ENCODE data around the gene SLC6A5.

The SLC6A5 gene

GRCh38 chr11:20592741-20593140 is 6.7 kb upstream of the SLC6A5 start:
- H3K4me2 ChIP-seq (ENCODE audit: insufficient read depth, low read length), result no peak overlapping the region
- no peak overlapping the region for H3K4me3 ChIP-seq (ENCODE audit: low read depth in 1 of 2, low read length in 2 of 2)
- peaks cover 5% of the 10 kb centered on the region for H3K9me3 ChIP-seq (ENCODE audit: insufficient read depth, low read length, severe bottlenecking)
- H3K27ac ChIP-seq (ENCODE audit: low read length), result no peak overlapping the region
- H3K27me3 ChIP-seq (ENCODE audit: insufficient read depth, low read length, poor library complexity), result no peaks in the 10 kb centered on the region
- no peak overlapping the region for H3K9ac ChIP-seq (ENCODE audit: low read depth, low read length)
- no peaks in the 10 kb centered on the region for H4K20me1 ChIP-seq (ENCODE audit: insufficient read depth, low read length)
- H3K36me3 ChIP-seq (ENCODE audit: insufficient read depth, low read length), result no peaks in the 10 kb centered on the region
- DNase-seq, result no peak
- no peak for ATAC-seq (ENCODE audit: insufficient read depth, low read depth)
- H2AFZ ChIP-seq (ENCODE audit: low read depth, low read length), result no peak overlapping the region
- no peaks in the 10 kb centered on the region for H3K79me2 ChIP-seq (ENCODE audit: insufficient read depth, low read length)
- no peaks in the 10 kb centered on the region for H3K4me1 ChIP-seq (ENCODE audit: insufficient read depth, low read length)
- TF ChIP-seq CTCF (IDR thresholded peaks at IDR 0.05; ENCODE audit: borderline replicate concordance, extremely low read depth, low read length, poor library complexity, severe bottlenecking) (no peak), EZH2 (IDR thresholded peaks at IDR 0.05; ENCODE audit: borderline replicate concordance, low read depth, low read length, severe bottlenecking) (no peak)

GRCh38 chr11:20594274-20595061 is 4.9 kb upstream of the SLC6A5 start:
- Histone ChIP-seq H3K9ac (ENCODE audit: low read depth, low read length) (no peak overlapping the region), H3K4me3 (ENCODE audit: low read depth in 1 of 2, low read length in 2 of 2) (no peak overlapping the region), H3K36me3 (ENCODE audit: insufficient read depth, low read length) (no peaks in the 10 kb centered on the region), H3K4me2 (ENCODE audit: insufficient read depth, low read length) (no peak overlapping the region), H2AFZ (ENCODE audit: low read depth, low read length) (no peak overlapping the region), H3K79me2 (ENCODE audit: insufficient read depth, low read length) (no peaks in the 10 kb centered on the region), H3K4me1 (ENCODE audit: insufficient read depth, low read length) (no peaks in the 10 kb centered on the region), H3K9me3 (ENCODE audit: insufficient read depth, low read length, severe bottlenecking) (peaks cover 5% of the 10 kb centered on the region), H4K20me1 (ENCODE audit: insufficient read depth, low read length) (no peaks in the 10 kb centered on the region), H3K27ac (ENCODE audit: low read length) (no peak overlapping the region), H3K27me3 (ENCODE audit: insufficient read depth, low read length, poor library complexity) (no peaks in the 10 kb centered on the region)
- DNase-seq (no peak), ATAC-seq (ENCODE audit: insufficient read depth, low read depth) (no peak)
- TF ChIP-seq CTCF (IDR thresholded peaks at IDR 0.05; ENCODE audit: borderline replicate concordance, extremely low read depth, low read length, poor library complexity, severe bottlenecking) (no peak), EZH2 (IDR thresholded peaks at IDR 0.05; ENCODE audit: borderline replicate concordance, low read depth, low read length, severe bottlenecking) (no peak)

GRCh38 chr11:20595101-20595500 is 4.3 kb upstream of the SLC6A5 start:
- Histone ChIP-seq H3K4me2 (ENCODE audit: insufficient read depth, low read length) (no peak overlapping the region), H3K79me2 (ENCODE audit: insufficient read depth, low read length) (no peaks in the 10 kb centered on the region), H2AFZ (ENCODE audit: low read depth, low read length) (no peak overlapping the region), H3K9ac (ENCODE audit: low read depth, low read length) (no peak overlapping the region), H3K27me3 (ENCODE audit: insufficient read depth, low read length, poor library complexity) (no peaks in the 10 kb centered on the region), H4K20me1 (ENCODE audit: insufficient read depth, low read length) (no peaks in the 10 kb centered on the region), H3K9me3 (ENCODE audit: insufficient read depth, low read length, severe bottlenecking) (peaks cover 5% of the 10 kb centered on the region), H3K36me3 (ENCODE audit: insufficient read depth, low read length) (no peaks in the 10 kb centered on the region), H3K4me3 (ENCODE audit: low read depth in 1 of 2, low read length in 2 of 2) (no peak overlapping the region), H3K27ac (ENCODE audit: low read length) (no peak overlapping the region), H3K4me1 (ENCODE audit: insufficient read depth, low read length) (no peaks in the 10 kb centered on the region)
- TF ChIP-seq EZH2 (IDR thresholded peaks at IDR 0.05; ENCODE audit: borderline replicate concordance, low read depth, low read length, severe bottlenecking), result no peak
- DNase-seq (no peak), ATAC-seq (ENCODE audit: insufficient read depth, low read depth) (no peak)

- no peak for DNase-seq
- H3K27me3 ChIP-seq (ENCODE audit: insufficient read depth, low read length, poor library complexity), result no peaks in the 10 kb centered on the region
- H2AFZ ChIP-seq (ENCODE audit: low read depth, low read length), result no peak overlapping the region
- ATAC-seq (ENCODE audit: insufficient read depth, low read depth), result no peak
- H3K36me3 ChIP-seq (ENCODE audit: insufficient read depth, low read length), result no peaks in the 10 kb centered on the region
- H3K79me2 ChIP-seq (ENCODE audit: insufficient read depth, low read length), result no peaks in the 10 kb centered on the region
- H3K4me3 ChIP-seq (ENCODE audit: low read depth in 1 of 2, low read length in 2 of 2), result no peak overlapping the region
- peaks cover 5% of the 10 kb centered on the region for H3K9me3 ChIP-seq (ENCODE audit: insufficient read depth, low read length, severe bottlenecking)
- TF ChIP-seq CTCF (IDR thresholded peaks at IDR 0.05; ENCODE audit: borderline replicate concordance, extremely low read depth, low read length, poor library complexity, severe bottlenecking), result no peak
- no peak for TF ChIP-seq EZH2 (IDR thresholded peaks at IDR 0.05; ENCODE audit: borderline replicate concordance, low read depth, low read length, severe bottlenecking)
- H3K27ac ChIP-seq (ENCODE audit: low read length), result no peak overlapping the region
- H3K4me2 ChIP-seq (ENCODE audit: insufficient read depth, low read length), result no peak overlapping the region
- H3K9ac ChIP-seq (ENCODE audit: low read depth, low read length), result no peak overlapping the region
- H4K20me1 ChIP-seq (ENCODE audit: insufficient read depth, low read length), result no peaks in the 10 kb centered on the region
- H3K4me1 ChIP-seq (ENCODE audit: insufficient read depth, low read length), result no peaks in the 10 kb centered on the region
Measured at GRCh38 chr11:20596205-20597153, 2.9 kb upstream of the SLC6A5 start.
